AG09309 (cell line): Measurements from ENCODE around the gene MEP1B.

Experiments
- DNase-seq: peaks from one replicate; pipeline ENCODE4 v3.0.0-alpha.2; 2010; ENCODE audit warnings: low read depth
- H3K4me3 ChIP-seq: 2 replicates; pipeline ENCODE4 v1.5.1; 2011; ENCODE audit warnings: mild to moderate bottlenecking, low read depth, low read length, moderate library complexity; ENCODE audit not compliant: control insufficient read depth
- CTCF ChIP-seq: IDR thresholded peaks from 2 replicates; pipeline ENCODE4 v1.5.1; 2011; ENCODE audit warnings: mild to moderate bottlenecking, low read depth, low read length, inconsistent platforms; ENCODE audit not compliant: insufficient read depth, control insufficient read depth; ENCODE audit errors: missing control alignments

Gene MEP1B

GRCh38 chr18:32261003-32261402 lies 71.2 kb downstream of the MEP1B start:
- no peak overlapping the region for H3K4me3 ChIP-seq
- TF ChIP-seq CTCF: no peak
- DNase-seq: no peak

GRCh38 chr18:32262092-32262491 lies 72.3 kb downstream of the MEP1B start:
- DNase-seq: no peak
- no peak for TF ChIP-seq CTCF

GRCh38 chr18:32264401-32264800 lies 74.6 kb downstream of the MEP1B start:
- TF ChIP-seq CTCF: no peak
- no peak for DNase-seq
- H3K4me3 ChIP-seq: no peak overlapping the region

More at GRCh38 chr18:32262092-32262491, 72.3 kb downstream of the MEP1B start:
- H3K4me3 ChIP-seq: no peak overlapping the region

- no peak for TF ChIP-seq CTCF
- DNase-seq: no peak
- H3K4me3 ChIP-seq: no peak overlapping the region
Observed at GRCh38 chr18:32267463-32267862, 77.6 kb downstream of the MEP1B start.
